ENCODE results near the gene WDFY2. TPM values are rescaled to one million over a fixed set of nuclear protein-coding genes. Genes with fewer than 3 reads are reported as not detected.
A peak's percentile ranks its signal among the peaks of the same experiment; 100 is the strongest.

WDFY2 gene
- polyA plus RNA-seq, 3 donors: 6.5 to 40.1 (median 9.1) TPM

DNA sequence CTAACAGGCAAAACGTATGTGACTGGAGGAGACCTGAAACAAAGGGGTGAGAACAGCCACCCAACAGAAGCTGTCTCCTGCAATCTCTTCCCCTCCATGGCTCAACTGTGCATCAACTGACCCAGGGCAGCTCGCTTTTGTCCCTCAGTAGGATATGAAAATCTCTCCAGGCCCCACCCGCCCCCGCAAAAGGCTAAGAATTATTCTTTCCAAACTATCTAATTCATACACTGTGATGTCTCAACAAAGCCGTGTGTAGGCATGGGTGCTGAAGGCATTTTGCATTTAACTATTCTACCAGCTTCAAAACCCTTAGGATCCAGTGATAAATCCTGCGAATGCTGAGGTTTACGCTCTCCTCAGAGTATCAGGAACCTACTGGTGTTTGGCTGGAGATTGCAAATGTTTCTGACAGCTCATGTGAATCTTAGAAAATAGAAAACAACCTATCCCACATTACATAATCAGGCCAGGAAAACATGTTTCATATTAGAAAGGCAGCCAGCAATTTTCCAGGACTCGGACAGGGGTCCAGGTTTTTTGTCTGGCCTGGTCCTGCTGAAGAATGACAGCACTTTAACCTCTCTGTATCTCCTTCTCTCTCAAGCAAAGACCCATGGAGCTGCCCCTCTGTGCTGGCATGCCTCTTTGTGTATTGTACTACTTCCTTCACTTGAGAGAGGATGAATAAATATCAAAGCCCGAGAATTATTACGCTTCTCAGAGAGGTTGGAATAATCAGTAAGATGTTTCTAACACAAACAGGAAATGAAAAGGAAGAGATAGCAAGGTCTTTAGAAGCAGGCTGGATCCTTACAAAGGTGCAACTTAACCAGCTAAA, 202.4 kb downstream of the WDFY2 start:
- no peak overlapping the region for H3K9ac ChIP-seq (ENCODE audit: insufficient read depth, low read length, poor library complexity, severe bottlenecking)
- intact Hi-C loops (cut with micrococcal nuclease): no loop called here
- no peaks in the 10 kb centered on the region for H3K79me2 ChIP-seq (ENCODE audit: insufficient read depth, low read length)
- no peak overlapping the region for H3K4me2 ChIP-seq (replicated peaks; ENCODE audit: extremely low read depth, low read length, poor library complexity, severe bottlenecking)
- Mint-ChIP-seq H3K4me3 (no peak overlapping the region), H3K27me3 (ENCODE audit: low read depth in 3 of 3) (peaks cover 0 to 3% (median 0%) of the 10 kb centered on the region in 3 donors), H3K27ac (peak overlapping the region in 1 of 7 donors; percentile 36), H3K9me3 (no peaks in the 10 kb centered on the region), H3K36me3 (peaks cover 18% of the 10 kb centered on the region in 2 donors), H3K4me1 (peaks cover 3% of the 10 kb centered on the region)
- TF ChIP-seq, protein P1, sequence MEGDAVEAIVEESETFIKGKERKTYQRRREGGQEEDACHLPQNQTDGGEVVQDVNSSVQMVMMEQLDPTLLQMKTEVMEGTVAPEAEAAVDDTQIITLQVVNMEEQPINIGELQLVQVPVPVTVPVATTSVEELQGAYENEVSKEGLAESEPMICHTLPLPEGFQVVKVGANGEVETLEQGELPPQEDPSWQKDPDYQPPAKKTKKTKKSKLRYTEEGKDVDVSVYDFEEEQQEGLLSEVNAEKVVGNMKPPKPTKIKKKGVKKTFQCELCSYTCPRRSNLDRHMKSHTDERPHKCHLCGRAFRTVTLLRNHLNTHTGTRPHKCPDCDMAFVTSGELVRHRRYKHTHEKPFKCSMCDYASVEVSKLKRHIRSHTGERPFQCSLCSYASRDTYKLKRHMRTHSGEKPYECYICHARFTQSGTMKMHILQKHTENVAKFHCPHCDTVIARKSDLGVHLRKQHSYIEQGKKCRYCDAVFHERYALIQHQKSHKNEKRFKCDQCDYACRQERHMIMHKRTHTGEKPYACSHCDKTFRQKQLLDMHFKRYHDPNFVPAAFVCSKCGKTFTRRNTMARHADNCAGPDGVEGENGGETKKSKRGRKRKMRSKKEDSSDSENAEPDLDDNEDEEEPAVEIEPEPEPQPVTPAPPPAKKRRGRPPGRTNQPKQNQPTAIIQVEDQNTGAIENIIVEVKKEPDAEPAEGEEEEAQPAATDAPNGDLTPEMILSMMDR (IDR thresholded peaks at IDR 0.05): no peak
- WGBS (ENCODE audit: insufficient coverage): 93% methylated on average over 5 of the region's 10 CpGs
- H3K36me3 ChIP-seq (replicated peaks in 1 of 2; ENCODE audit: control insufficient read depth in 1 of 2, insufficient read depth in 2 of 2, low read length in 2 of 2): peaks cover 0 to 2% of the 10 kb centered on the region in 2 donors
- no peak overlapping the region for H3K4me3 ChIP-seq (replicated peaks in 1 of 3; ENCODE audit: low read depth in 2 of 3, low read length in 3 of 3)
- DNase-seq: no peak
- H3K27ac ChIP-seq (ENCODE audit: low read depth in 1 of 2, low read length in 2 of 2): no peak overlapping the region
- H2AFZ ChIP-seq (ENCODE audit: insufficient read depth, low read depth, low read length, poor library complexity, severe bottlenecking): no peak overlapping the region
- no peaks in the 10 kb centered on the region for H3K27me3 ChIP-seq (ENCODE audit: control insufficient read depth in 2 of 2, insufficient read depth in 2 of 2, low read length in 2 of 2)
- no peaks in the 10 kb centered on the region for H3K4me1 ChIP-seq (ENCODE audit: control insufficient read depth in 1 of 2, insufficient read depth in 2 of 2, low read length in 2 of 2)
- no peaks in the 10 kb centered on the region for H3K9me3 ChIP-seq (replicated peaks in 1 of 2; ENCODE audit: control insufficient read depth in 1 of 2, insufficient read depth in 1 of 2, low read length in 2 of 2)
- no peaks in the 10 kb centered on the region for H4K20me1 ChIP-seq (ENCODE audit: insufficient read depth, low read length)

DNA sequence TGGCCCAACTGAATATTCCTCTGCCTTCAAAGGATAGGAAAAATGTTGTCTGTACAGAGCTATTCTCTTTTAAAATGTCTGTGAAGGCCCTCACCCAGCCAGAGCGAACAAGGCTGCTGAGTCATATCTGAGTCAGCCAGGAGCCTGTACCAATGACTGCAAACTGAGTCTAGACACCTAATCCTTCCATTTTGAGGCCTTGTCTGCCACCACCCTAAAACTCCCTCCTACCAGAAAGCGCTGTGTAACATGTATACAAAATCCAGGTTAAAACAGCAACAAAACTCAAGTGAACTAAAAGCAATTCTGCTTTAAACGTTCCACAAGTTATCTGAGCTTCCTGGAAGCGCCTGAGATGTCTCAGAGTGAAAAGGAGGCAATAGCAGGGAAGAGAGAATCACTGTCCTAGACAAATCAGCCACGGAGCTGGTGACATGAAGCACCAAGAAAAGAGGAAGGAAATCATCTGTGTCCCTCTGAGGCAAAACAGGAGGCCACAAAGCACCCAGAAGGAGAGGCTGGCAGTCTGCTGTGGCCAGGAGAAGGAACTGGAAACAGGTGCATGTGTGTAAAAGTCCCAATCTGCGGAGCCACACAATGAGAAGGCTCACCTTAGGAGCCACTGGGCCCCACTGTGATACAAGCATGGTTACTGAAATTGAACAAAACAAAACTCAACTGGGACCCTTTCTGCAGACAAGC, 209.5 kb downstream of the WDFY2 start:
- peak overlapping the region in 1 of 2 donors; percentile 59 for H3K4me3 Mint-ChIP-seq
- H3K9me3 Mint-ChIP-seq: no peaks in the 10 kb centered on the region
- H3K27me3 Mint-ChIP-seq (ENCODE audit: low read depth in 3 of 3): peaks cover 7 to 15% (median 8%) of the 10 kb centered on the region in 3 donors
- H3K4me2 ChIP-seq (replicated peaks; ENCODE audit: extremely low read depth, low read length, poor library complexity, severe bottlenecking): peak overlapping the region; percentile 19
- H4K20me1 ChIP-seq (ENCODE audit: insufficient read depth, low read length): no peaks in the 10 kb centered on the region
- no peak overlapping the region for H3K4me3 ChIP-seq (replicated peaks in 1 of 3; ENCODE audit: low read depth in 2 of 3, low read length in 3 of 3)
- no peaks in the 10 kb centered on the region for H3K79me2 ChIP-seq (ENCODE audit: insufficient read depth, low read length)
- WGBS (ENCODE audit: insufficient coverage): 5% methylated on average over 4 of the region's 6 CpGs
- TF ChIP-seq, protein P1 (IDR thresholded peaks at IDR 0.05): no peak
- peaks cover 41 to 50% of the 10 kb centered on the region in 2 donors for H3K36me3 Mint-ChIP-seq
- intact Hi-C loops (cut with micrococcal nuclease): loop anchor here in 1 of 2 donors (10.0 kb wide), 1 partner anchor 51 kb away; the partner anchor contains the start of gene TMEM272
- H2AFZ ChIP-seq (ENCODE audit: insufficient read depth, low read depth, low read length, poor library complexity, severe bottlenecking): peak overlapping the region; percentile 39
- no peaks in the 10 kb centered on the region for H3K9me3 ChIP-seq (replicated peaks in 1 of 2; ENCODE audit: control insufficient read depth in 1 of 2, insufficient read depth in 1 of 2, low read length in 2 of 2)
- peak overlapping the region; percentile 21 to 71 for H3K27ac ChIP-seq (ENCODE audit: low read depth in 1 of 2, low read length in 2 of 2)
- H3K4me1 Mint-ChIP-seq: peaks cover 26% of the 10 kb centered on the region
- H3K27ac Mint-ChIP-seq: peak overlapping the region; percentile 78 to 89 (median 84)
- DNase-seq: peak; percentile 64 to 82 (median 81)
- H3K4me1 ChIP-seq (ENCODE audit: control insufficient read depth in 1 of 2, insufficient read depth in 2 of 2, low read length in 2 of 2): peaks cover 19 to 20% of the 10 kb centered on the region in 2 donors
- peaks cover 0 to 7% of the 10 kb centered on the region in 2 donors for H3K27me3 ChIP-seq (ENCODE audit: control insufficient read depth in 2 of 2, insufficient read depth in 2 of 2, low read length in 2 of 2)
- H3K9ac ChIP-seq (ENCODE audit: insufficient read depth, low read length, poor library complexity, severe bottlenecking): peak overlapping the region; percentile 5
- peaks cover 0 to 5% of the 10 kb centered on the region in 2 donors for H3K36me3 ChIP-seq (replicated peaks in 1 of 2; ENCODE audit: control insufficient read depth in 1 of 2, insufficient read depth in 2 of 2, low read length in 2 of 2)
